GM12878 (cell line): ENCODE data around the gene SRP14. TPM values are rescaled to one million over a fixed set of nuclear protein-coding genes. Genes with fewer than 3 reads are reported as not detected.

Experiments used
- ATF7 ChIP-seq: fragments of 450-650 bp; IDR thresholded peaks from 2 replicates; pipeline ENCODE4 v1.6.1; 2016; ENCODE audit warnings: low read depth, mild to moderate bottlenecking
- BACH1 ChIP-seq: fragments of 450-650 bp; IDR thresholded peaks from 2 replicates; pipeline ENCODE4 v1.6.1; 2017; ENCODE audit warnings: mild to moderate bottlenecking, borderline replicate concordance
- CBX3 ChIP-seq: fragments of 200-600 bp; sonication (generic); IDR thresholded peaks from 2 replicates; pipeline ENCODE4 v1.6.1; 2016; ENCODE audit warnings: low read depth, borderline replicate concordance
- EGR1 ChIP-seq, 2 experiments: IDR thresholded peaks; 1 replicate in 1 of 2; 2 replicates in 1 of 2; pipeline ENCODE4 v1.6.1; 2011 to 2012; ENCODE audit warnings: low read depth in 2 of 2, low read length in 2 of 2, borderline replicate concordance in 1 of 2, mild to moderate bottlenecking in 1 of 2, moderate library complexity in 1 of 2
- EZH2 ChIP-seq: IDR thresholded peaks from 2 replicates; pipeline ENCODE4 v1.6.1; 2012; ENCODE audit warnings: low read depth, mild to moderate bottlenecking, control low read depth, inconsistent platforms, low read length, borderline replicate concordance; ENCODE audit not compliant: control insufficient read depth
- IKZF2 ChIP-seq, 2 experiments: fragments of 450-650 bp; IDR thresholded peaks; 2 replicates each; pipeline ENCODE4 v1.6.1; 2017; ENCODE audit warnings: mild to moderate bottlenecking in 2 of 2, moderate library complexity in 2 of 2
- MTA3 ChIP-seq: IDR thresholded peaks from 2 replicates; pipeline ENCODE4 v1.6.1; 2012; ENCODE audit warnings: low read length, inconsistent platforms, borderline replicate concordance
- NFIC ChIP-seq: IDR thresholded peaks from 2 replicates; pipeline ENCODE4 v1.6.1; 2012; ENCODE audit warnings: low read depth, mild to moderate bottlenecking, inconsistent platforms, low read length, moderate library complexity
- NRF1 ChIP-seq: conservative IDR thresholded peaks from 2 replicates; pipeline ENCODE4 v1.6.1; 2011; ENCODE audit warnings: mild to moderate bottlenecking, low read depth, low read length, improper control_type of control experiment
- SMC3 ChIP-seq: IDR thresholded peaks from 2 replicates; pipeline ENCODE4 v1.6.1; 2011; ENCODE audit warnings: low read length, improper control_type of control experiment, borderline replicate concordance
- SP1 ChIP-seq: IDR thresholded peaks from one replicate; pipeline ENCODE4 v1.6.1; 2011; ENCODE audit warnings: low read depth, low read length
- SUPT20H ChIP-seq: IDR thresholded peaks from 2 replicates; pipeline ENCODE4 v1.6.1; 2011; ENCODE audit warnings: low read depth, mild to moderate bottlenecking, low read length, moderate library complexity, borderline replicate concordance; ENCODE audit not compliant: control insufficient read depth
- TCF7 ChIP-seq: IDR thresholded peaks from 2 replicates; pipeline ENCODE4 v1.6.1; 2014; ENCODE audit warnings: antibody characterized with exemption, borderline replicate concordance
- WRNIP1 ChIP-seq: IDR thresholded peaks from 2 replicates; pipeline ENCODE4 v1.6.1; 2011; ENCODE audit warnings: low read depth, low read length, improper control_type of control experiment, borderline replicate concordance
- polyA plus RNA-seq, 11 experiments: library from polyadenylated mRNA; depleted of rRNA in 4 of 11; unstranded in 6 of 11; stranded (reverse) in 5 of 11; fragments of >200 nt; fragmentation: Nextera tagmentation in 4 of 11; fragmentation: Illumina TruSeq in 1 of 11; extraction: Ambion mirVana in 4 of 11; extraction: Trizol in 1 of 11; gene quantifications; 1 replicate in 1 of 11; 2 replicates in 10 of 11; pipeline versions ENCODE4 v1.2.1 to v1.2.3, GENCODE V29; 2011 to 2016; ENCODE audit warnings: inconsistent platforms in 2 of 11, missing spikeins in 2 of 11, low read depth in 1 of 11
- total RNA-seq, 4 experiments: library from RNA; depleted of rRNA in 3 of 4; stranded (reverse); fragments of >200 nt in 3 of 4; fragmentation: Illumina TruSeq in 1 of 4; extraction: Trizol in 1 of 4; gene quantifications; 2 replicates each; pipeline versions ENCODE4 v1.2.1 to v1.2.3, GENCODE V29; 2013 to 2021
- TF ChIP-seq, protein P1 (sequence below): fragments of 450-650 bp; IDR thresholded peaks from 2 replicates; pipeline ENCODE4 v1.6.1; 2016; ENCODE audit warnings: mild to moderate bottlenecking
- TF ChIP-seq, protein P2 (sequence below): fragments of 450-650 bp; IDR thresholded peaks from 2 replicates; pipeline ENCODE4 v1.6.1; 2017; ENCODE audit warnings: mild to moderate bottlenecking, moderate library complexity
- TF ChIP-seq, protein P3 (sequence below): fragments of 450-650 bp; IDR thresholded peaks from 2 replicates; pipeline ENCODE4 v1.6.1; 2016; ENCODE audit warnings: mild to moderate bottlenecking
- TF ChIP-seq, protein P4 (sequence below): fragments of 450-650 bp; IDR thresholded peaks from 2 replicates; pipeline ENCODE4 v1.6.1; 2017; ENCODE audit warnings: borderline replicate concordance
- TF ChIP-seq, protein P5 (sequence below): IDR thresholded peaks from 2 replicates; pipeline ENCODE4 v1.6.1; 2012; ENCODE audit warnings: low read depth, low read length, improper control_type of control experiment
- TF ChIP-seq, protein P6 (sequence below): IDR thresholded peaks from 2 replicates; pipeline ENCODE4 v1.6.1; 2012; ENCODE audit warnings: low read depth, low read length, improper control_type of control experiment

Gene SRP14
- total and polyA plus RNA-seq, 10 of the 15 experiments (the other 5 are each of a cell fraction or from before 2014, with no cell fraction given): 141 to 1,182 (median 493) TPM

DNA sequence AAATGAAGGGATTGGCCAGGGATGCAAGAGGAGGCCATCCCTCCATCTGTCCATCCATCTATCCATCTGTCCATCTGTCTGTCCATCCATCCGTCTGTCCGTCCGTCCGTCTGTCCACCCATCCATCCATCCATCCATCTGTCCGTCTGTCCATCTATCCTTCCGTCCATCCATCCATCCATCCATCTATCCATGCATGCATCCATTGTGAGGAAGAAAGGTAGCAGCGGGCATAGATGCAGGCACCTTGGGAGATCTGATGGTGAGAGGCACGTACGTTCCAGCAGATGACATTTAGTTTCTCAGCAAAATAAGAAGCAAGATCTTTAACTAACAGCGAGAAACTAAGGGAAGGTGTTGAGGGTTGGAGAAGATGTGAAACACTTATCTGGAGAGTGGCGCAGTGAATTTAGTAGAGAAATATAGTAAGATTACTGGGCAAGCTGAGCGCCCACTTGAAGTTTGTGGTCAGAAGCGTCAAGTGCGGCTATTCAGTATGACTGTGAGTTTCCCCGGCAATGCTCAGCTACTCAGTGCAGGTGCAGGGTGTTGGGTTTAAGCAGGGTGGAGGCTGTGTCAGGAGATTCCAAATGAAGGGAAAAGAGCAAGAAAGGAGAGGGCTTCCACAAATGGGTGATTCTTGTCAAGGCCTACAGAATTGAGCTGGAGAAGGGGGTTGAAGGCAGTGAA lies 22.4 kb upstream of the SRP14 start (continued):
- TF ChIP-seq, protein P1, sequence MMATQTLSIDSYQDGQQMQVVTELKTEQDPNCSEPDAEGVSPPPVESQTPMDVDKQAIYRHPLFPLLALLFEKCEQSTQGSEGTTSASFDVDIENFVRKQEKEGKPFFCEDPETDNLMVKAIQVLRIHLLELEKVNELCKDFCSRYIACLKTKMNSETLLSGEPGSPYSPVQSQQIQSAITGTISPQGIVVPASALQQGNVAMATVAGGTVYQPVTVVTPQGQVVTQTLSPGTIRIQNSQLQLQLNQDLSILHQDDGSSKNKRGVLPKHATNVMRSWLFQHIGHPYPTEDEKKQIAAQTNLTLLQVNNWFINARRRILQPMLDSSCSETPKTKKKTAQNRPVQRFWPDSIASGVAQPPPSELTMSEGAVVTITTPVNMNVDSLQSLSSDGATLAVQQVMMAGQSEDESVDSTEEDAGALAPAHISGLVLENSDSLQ: 0 out of 2 replicates have a peak, but pooled peaks have one; percentile 23
- TF ChIP-seq MTA3 (peak; percentile 65; the same call in 1 of the 2 replicates), NRF1 (no peak), BACH1 (peak; percentile 35; the same call in 1 of the 2 replicates), TCF7 (no peak), EGR1 (IDR thresholded peaks at IDR 0.05; ENCODE audit: borderline replicate concordance in 1 of 2, low read depth in 2 of 2, low read length in 2 of 2) (peak in 1 of 2 experiments; percentile 32; a peak in 1 of 3 replicates), NFIC (peak; percentile 83), CBX3 (no peak), EZH2 (no peak), ATF7 (peak; percentile 54), IKZF2 (IDR thresholded peaks at IDR 0.05) (peak; percentile 88), SUPT20H (no peak), WRNIP1 (no peak), SMC3 (no peak; the same call in 1 of the 2 replicates), SP1 (no peak)
- TF ChIP-seq, protein P2, sequence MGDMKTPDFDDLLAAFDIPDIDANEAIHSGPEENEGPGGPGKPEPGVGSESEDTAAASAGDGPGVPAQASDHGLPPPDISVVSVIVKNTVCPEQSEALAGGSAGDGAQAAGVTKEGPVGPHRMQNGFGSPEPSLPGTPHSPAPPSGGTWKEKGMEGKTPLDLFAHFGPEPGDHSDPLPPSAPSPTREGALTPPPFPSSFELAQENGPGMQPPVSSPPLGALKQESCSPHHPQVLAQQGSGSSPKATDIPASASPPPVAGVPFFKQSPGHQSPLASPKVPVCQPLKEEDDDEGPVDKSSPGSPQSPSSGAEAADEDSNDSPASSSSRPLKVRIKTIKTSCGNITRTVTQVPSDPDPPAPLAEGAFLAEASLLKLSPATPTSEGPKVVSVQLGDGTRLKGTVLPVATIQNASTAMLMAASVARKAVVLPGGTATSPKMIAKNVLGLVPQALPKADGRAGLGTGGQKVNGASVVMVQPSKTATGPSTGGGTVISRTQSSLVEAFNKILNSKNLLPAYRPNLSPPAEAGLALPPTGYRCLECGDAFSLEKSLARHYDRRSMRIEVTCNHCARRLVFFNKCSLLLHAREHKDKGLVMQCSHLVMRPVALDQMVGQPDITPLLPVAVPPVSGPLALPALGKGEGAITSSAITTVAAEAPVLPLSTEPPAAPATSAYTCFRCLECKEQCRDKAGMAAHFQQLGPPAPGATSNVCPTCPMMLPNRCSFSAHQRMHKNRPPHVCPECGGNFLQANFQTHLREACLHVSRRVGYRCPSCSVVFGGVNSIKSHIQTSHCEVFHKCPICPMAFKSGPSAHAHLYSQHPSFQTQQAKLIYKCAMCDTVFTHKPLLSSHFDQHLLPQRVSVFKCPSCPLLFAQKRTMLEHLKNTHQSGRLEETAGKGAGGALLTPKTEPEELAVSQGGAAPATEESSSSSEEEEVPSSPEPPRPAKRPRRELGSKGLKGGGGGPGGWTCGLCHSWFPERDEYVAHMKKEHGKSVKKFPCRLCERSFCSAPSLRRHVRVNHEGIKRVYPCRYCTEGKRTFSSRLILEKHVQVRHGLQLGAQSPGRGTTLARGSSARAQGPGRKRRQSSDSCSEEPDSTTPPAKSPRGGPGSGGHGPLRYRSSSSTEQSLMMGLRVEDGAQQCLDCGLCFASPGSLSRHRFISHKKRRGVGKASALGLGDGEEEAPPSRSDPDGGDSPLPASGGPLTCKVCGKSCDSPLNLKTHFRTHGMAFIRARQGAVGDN: 0 out of 2 replicates have a peak, but pooled peaks have one; percentile 60
- TF ChIP-seq, protein P3, sequence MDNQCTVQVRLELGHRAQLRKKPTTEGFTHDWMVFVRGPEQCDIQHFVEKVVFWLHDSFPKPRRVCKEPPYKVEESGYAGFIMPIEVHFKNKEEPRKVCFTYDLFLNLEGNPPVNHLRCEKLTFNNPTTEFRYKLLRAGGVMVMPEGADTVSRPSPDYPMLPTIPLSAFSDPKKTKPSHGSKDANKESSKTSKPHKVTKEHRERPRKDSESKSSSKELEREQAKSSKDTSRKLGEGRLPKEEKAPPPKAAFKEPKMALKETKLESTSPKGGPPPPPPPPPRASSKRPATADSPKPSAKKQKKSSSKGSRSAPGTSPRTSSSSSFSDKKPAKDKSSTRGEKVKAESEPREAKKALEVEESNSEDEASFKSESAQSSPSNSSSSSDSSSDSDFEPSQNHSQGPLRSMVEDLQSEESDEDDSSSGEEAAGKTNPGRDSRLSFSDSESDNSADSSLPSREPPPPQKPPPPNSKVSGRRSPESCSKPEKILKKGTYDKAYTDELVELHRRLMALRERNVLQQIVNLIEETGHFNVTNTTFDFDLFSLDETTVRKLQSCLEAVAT: peak; percentile 87
- TF ChIP-seq, protein P4, sequence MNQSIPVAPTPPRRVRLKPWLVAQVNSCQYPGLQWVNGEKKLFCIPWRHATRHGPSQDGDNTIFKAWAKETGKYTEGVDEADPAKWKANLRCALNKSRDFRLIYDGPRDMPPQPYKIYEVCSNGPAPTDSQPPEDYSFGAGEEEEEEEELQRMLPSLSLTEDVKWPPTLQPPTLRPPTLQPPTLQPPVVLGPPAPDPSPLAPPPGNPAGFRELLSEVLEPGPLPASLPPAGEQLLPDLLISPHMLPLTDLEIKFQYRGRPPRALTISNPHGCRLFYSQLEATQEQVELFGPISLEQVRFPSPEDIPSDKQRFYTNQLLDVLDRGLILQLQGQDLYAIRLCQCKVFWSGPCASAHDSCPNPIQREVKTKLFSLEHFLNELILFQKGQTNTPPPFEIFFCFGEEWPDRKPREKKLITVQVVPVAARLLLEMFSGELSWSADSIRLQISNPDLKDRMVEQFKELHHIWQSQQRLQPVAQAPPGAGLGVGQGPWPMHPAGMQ: no peak
- TF ChIP-seq, protein P5, sequence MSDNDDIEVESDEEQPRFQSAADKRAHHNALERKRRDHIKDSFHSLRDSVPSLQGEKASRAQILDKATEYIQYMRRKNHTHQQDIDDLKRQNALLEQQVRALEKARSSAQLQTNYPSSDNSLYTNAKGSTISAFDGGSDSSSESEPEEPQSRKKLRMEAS: no peak
- TF ChIP-seq, protein P6, sequence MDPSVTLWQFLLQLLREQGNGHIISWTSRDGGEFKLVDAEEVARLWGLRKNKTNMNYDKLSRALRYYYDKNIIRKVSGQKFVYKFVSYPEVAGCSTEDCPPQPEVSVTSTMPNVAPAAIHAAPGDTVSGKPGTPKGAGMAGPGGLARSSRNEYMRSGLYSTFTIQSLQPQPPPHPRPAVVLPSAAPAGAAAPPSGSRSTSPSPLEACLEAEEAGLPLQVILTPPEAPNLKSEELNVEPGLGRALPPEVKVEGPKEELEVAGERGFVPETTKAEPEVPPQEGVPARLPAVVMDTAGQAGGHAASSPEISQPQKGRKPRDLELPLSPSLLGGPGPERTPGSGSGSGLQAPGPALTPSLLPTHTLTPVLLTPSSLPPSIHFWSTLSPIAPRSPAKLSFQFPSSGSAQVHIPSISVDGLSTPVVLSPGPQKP: no peak
